A673 (cell line): ENCODE measurements around the gene NAA10.

ENCODE experiments used
- CTCF ChIP-seq: fragments of 300-800, 200-600 bp; sonication (generic); conservative IDR thresholded peaks from 2 replicates; pipeline ENCODE4 v1.5.1; 2017; ENCODE audit warnings: low read depth, mild to moderate bottlenecking, antibody characterized with exemption, low read length, moderate library complexity, mixed read lengths
- EZH2 ChIP-seq: fragments of 200-600 bp; sonication (generic); IDR thresholded peaks from 2 replicates; pipeline ENCODE4 v1.6.1; 2017; ENCODE audit warnings: borderline replicate concordance, low read depth, mild to moderate bottlenecking, mixed read lengths, antibody characterized with exemption, low read length; ENCODE audit not compliant: poor library complexity, severe bottlenecking

- TF ChIP-seq CTCF (no peak), EZH2 (no peak)
Measured at GRCh38 chrX:153965406-153965805, 30.6 kb upstream of the NAA10 start.
